Stimulated activated CD8-positive, alpha-beta memory T cell treated with anti-CD3 and anti-CD28 coated beads, Interleukin-15, amount 100 ng/mL, for 1 hour (primary cell): ENCODE measurements around the gene METTL4.

Experiments used
- DNase-seq: peaks from one replicate; pipeline ENCODE4 v3.0.0-alpha.2; 2020; ENCODE audit warnings: low read depth

METTL4 gene

DNA sequence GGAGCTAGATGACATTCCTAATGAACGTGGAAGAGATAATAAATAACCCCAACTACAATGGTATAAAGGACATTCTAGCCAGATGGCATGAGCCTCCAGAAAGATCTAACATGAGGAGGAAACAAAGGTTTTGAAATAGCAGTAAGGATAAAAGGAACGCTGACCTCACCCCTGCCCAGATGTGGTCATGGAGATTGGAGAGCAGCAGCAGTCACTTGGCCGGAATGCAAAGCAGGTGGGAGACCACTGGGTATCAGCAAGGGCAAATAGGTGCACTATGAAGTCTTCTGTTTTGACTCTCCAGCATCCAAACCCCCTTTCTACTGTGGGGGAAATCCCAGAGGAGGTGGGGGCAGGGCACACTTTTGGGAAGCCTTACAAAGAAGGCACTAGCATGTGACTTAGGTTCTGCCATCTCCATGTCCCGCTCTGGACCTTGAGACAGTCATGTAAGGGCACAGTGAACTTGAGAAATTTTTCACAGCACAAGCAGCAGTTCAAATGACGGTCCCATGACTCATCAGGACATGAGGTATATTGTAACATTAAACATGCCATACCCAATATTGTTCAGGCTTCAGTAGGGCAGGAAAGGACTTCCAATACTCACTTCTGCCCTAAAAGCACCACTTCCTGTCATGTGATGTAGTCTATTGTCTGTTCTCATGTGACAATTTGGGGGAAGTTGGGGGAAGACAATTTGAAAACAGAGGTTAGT lies 55.2 kb downstream of the METTL4 start:
- no peak for DNase-seq

DNA sequence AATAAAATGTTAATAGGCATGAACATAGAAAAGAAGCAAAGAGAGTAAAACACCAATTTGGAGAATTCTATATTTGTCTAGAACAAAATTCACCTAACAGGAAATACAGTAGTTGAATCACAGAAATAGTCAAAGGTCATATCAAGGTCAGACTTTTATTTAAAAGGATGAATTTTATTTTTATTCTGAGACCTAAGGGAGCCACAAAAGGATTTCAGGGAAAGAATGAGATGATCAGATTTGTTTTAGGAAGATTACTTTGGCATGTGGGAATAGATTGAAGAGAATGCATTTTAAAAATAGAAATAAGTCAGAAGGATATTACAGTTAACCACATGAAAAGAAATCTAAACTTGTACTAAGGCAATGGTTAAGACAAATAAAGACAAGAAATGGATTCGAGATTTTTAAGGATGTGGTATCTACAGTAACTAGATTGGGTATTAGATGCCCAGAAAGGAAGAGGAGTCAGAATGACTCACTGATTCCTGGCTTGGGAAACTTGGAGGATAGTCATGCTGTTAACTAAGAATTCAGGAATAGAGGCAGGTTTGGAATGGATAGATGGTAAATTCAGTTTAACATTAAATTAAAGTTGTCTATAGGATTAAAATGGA lies 56.0 kb downstream of the METTL4 start:
- no peak for DNase-seq

DNA sequence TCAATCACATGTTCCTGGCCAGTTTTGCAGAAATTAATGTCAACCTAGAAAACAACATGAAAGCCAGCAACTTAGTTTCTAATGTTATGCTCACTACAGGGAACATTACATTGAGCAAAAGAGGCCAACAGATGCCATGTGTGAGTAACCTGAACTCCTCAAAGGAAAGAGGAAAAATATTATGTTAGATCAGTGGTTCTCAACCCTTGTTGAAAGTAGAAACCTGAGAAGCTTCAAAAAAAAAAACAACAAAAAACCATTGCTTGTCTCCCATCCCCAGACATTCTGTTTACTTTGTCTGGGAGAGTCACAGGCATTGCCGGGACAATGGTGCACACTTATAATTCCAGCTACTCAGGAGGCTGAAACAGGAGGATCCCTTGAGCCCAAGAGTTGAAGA lies 57.7 kb downstream of the METTL4 start:
- no peak for DNase-seq

- DNase-seq: no peak
Observed at GRCh38 chr18:2512059-2512458, 59.2 kb downstream of the METTL4 start.

DNA sequence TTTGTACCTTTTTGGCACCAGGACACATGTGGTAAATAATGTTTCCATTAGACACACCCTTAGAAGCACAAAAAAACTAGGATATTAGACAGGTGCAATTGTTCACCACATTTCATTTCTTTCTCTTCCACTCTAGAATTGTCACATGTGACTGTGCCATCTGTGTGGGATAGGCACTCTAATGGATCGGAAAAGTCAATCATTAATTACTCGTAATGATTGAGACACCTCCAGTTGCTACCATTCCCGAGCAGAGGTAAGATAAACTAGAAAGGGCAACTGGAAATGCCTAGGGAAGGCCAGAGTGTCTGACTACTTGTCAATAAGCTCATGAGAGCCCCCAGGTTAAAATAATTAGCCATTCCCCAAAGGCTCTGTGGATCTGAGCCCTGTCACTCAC lies 59.9 kb downstream of the METTL4 start:
- no peak for DNase-seq

DNA sequence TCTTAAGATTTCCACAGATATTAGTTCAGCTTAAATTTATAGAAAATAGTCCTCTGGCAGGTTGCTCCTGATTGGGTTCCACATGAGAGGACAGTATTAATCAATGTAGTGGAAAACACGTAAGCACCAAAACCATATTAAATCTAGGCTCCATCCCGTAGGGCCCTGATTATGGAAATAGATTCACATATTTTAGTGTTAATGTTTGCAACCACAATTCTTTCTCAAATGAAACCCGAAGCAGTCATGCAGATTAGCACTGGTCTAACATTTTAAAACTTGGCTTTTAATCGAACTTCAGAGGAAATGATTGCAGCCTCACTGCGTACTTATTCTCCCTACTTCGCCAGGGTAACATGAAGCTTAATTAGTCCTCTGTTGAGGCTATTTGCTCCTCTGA lies 60.9 kb downstream of the METTL4 start:
- DNase-seq: no peak

DNA sequence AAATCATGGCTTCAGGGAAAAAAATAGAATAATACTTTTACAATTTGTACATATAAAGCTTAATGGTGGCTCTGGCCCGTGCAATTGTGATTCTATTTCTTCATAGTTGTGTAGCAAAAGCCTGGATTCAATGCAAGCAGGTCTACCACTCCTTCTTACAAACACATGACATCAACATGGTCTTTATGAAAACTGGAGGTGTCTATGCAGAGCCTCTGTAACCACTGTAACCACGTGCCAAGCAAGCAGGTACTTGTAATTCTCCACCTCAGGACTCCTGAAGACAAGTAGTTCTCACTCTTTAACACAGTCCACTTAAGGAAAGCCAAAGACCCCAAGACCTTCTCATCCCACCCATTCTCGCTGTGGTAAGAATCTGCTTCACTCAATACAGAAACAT lies 62.6 kb downstream of the METTL4 start:
- DNase-seq: no peak

DNA sequence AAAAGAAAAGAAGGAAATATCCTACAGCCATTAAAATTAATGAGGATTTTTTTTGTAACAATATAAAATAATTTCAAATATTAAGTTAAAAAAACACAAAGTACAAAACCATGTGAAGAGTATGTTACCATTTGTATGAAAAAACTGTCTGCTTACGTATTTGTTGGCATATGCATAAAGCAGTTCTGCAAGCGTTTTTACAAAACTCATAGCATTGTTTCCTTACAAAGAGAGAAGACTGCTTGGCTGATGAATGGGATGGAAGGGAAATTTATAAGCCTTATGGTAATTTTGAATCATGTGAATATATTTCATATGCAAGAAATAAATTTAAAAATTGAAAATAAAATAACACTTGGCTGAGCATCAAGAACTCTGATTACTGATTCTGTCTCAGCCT lies 63.1 kb downstream of the METTL4 start:
- no peak for DNase-seq

GRCh38 chr18:2504642-2505041 lies 66.7 kb downstream of the METTL4 start:
- no peak for DNase-seq

DNA sequence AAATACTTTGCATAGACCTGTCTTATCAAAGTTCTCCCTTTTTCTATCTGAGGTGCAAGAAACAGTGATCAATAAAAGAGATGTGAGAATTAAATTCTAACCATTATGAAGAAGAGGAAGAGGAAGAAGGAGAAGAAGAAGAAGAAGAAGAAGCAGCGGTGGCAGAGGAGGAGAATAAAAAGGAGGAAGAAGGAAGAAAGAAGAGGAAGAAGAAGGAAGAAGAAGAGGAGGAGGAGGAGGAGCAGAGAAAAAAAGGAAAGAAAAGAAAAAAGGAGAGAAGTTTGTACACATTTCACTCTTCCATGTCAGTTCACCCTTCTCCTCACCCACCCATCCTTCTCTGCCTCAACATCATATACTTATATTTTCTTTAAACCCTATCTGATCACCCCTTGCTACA lies 68.4 kb downstream of the METTL4 start:
- DNase-seq: no peak

DNA sequence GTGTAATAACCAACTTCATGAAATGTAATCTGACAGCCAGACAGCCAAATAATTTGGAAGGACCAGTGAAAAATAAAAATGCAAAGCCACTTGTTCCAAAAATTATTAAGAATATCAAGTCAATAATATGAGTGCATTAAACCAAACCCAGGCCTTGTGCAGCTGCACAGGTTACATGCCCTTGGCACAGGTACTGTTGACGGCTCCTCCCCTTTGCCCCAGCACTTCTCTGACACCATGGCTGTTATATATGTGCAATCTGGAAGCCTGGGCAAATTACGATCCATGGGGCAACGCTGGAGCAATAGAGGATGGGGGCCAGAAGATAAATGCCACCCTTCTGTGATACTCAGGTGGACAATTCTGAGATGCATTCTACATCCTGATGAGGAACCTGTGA lies 68.9 kb downstream of the METTL4 start:
- DNase-seq: no peak

DNA sequence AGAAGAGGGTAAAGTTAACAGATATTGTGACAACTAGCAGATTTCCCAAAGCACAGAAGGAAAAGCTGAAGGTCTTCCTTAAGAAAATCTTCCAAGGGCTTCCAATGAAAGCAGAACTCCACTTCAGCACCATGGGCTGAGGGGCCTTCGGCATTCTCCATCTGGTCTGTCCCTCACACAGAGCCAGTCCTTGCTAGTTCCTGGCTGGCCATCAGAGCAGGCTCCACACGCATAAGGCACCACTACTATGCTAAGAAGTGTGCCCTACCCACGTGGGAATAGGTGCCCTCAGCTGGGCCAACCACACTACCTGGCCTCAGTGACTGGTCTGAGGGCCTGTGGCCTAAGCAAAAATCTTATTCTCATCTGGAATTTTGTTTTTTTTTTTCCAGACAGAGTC lies 73.5 kb downstream of the METTL4 start:
- DNase-seq: no peak

DNA sequence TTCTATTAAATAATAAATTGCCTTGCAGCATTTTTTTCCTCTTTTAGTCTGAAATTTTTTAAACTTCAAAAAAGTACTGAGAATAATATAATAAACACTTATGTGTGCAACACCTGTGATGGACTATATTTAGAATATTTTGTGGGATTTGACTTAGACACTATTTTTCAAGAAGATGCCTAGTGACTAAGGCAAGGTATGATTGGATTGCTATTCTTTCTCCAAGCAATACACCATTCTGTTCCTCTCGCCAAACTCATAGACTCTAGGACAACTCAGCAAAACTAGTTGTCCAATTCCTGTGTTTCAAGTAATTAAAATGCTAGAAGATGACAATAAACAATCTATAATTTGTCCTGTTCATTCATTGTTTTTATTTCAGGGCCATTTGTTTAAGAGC lies 75.9 kb downstream of the METTL4 start:
- DNase-seq: no peak

DNA sequence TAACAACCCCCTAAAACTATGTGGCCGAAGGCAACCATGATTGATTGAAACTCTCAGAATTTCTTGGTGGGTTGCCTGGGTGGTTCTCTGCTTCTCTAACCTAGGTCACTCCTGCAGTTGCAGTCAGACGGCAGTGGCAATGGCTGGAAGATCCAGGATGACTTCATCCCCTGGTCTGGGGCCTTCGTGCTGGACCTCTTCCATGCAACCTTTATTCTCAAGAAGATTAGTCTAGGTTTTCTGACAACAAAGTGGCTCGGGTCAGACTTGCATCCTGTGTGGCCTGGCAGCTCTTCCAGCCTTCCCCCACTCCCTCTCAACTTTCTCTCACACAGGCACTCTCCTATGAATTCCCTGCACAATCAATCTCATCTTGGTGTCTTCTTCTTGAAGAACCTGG lies 76.4 kb downstream of the METTL4 start:
- no peak for DNase-seq
